Osteoblast (primary cell): Measurements from ENCODE around the gene NEDD8. TPM values are rescaled to one million over a fixed set of nuclear protein-coding genes. Genes with fewer than 3 reads are reported as not detected.

ENCODE experiments used
- DNase-seq: peaks from one replicate; pipeline ENCODE4 v3.0.0; 2011; ENCODE audit warnings: low spot score, mixed read lengths; ENCODE audit not compliant: insufficient read length; ENCODE audit errors: missing footprints
- H2AFZ ChIP-seq: 2 replicates; pipeline ENCODE4 v1.6.0; 2011; ENCODE audit warnings: mild to moderate bottlenecking, low read length
- H3K27ac ChIP-seq: 2 replicates; pipeline ENCODE4 v1.5.1; 2011; ENCODE audit warnings: mild to moderate bottlenecking, low read depth, low read length, moderate library complexity
- H3K27me3 ChIP-seq: 2 replicates; pipeline ENCODE4 v1.6.0; 2012; ENCODE audit warnings: mild to moderate bottlenecking, control low read depth, inconsistent platforms, low read length, moderate library complexity; ENCODE audit not compliant: insufficient read depth
- H3K36me3 ChIP-seq: 2 replicates; pipeline ENCODE4 v1.5.1; 2011; ENCODE audit warnings: mild to moderate bottlenecking, low read length, control low read depth, moderate library complexity; ENCODE audit not compliant: insufficient read depth
- H3K4me1 ChIP-seq: 2 replicates; pipeline ENCODE4 v1.5.1; 2011; ENCODE audit warnings: mild to moderate bottlenecking, low read length, control low read depth, moderate library complexity; ENCODE audit not compliant: insufficient read depth
- H3K4me2 ChIP-seq: 2 replicates; pipeline ENCODE4 v1.6.0; 2011; ENCODE audit warnings: mild to moderate bottlenecking, low read length; ENCODE audit not compliant: insufficient read depth
- H3K4me3 ChIP-seq: fragments of 200-600 bp; sonication (generic); 3 replicates; pipeline ENCODE4 v1.5.1; 2012; ENCODE audit warnings: mild to moderate bottlenecking, low read length, inconsistent platforms; ENCODE audit not compliant: insufficient read depth
- H3K79me2 ChIP-seq: 2 replicates; pipeline ENCODE4 v1.6.0; 2012; ENCODE audit warnings: mild to moderate bottlenecking, low read length, control low read depth, inconsistent platforms; ENCODE audit not compliant: insufficient read depth
- H3K9me3 ChIP-seq: 2 replicates; pipeline ENCODE4 v1.5.1; 2011; ENCODE audit warnings: low read depth, low read length, control low read depth
- H4K20me1 ChIP-seq: 2 replicates; pipeline ENCODE4 v1.6.0; 2012; ENCODE audit warnings: mild to moderate bottlenecking, low read length, control low read depth; ENCODE audit not compliant: insufficient read depth
- total RNA-seq: library from RNA; depleted of rRNA; stranded (reverse); fragments of >200 nt; gene quantifications from 2 replicates; pipeline ENCODE4 v1.2.3, GENCODE V29; 2012
- TF ChIP-seq, protein P1 (sequence below): IDR thresholded peaks from 2 replicates; pipeline ENCODE4 v1.5.1; 2011; ENCODE audit warnings: mild to moderate bottlenecking, low read depth, low read length, moderate library complexity; ENCODE audit errors: extremely low read depth

The NEDD8 gene
- total RNA-seq, 1 donor, result 69.1 TPM

- Histone ChIP-seq H3K27me3 (no peaks in the 10 kb centered on the region), H3K4me2 (peak overlapping the region; percentile 94), H3K36me3 (peaks cover 32% of the 10 kb centered on the region), H3K79me2 (peaks cover 7% of the 10 kb centered on the region), H3K9me3 (no peaks in the 10 kb centered on the region), H3K27ac (peak overlapping the region; percentile 96), H3K4me1 (peaks cover 6% of the 10 kb centered on the region), H2AFZ (peak overlapping the region; percentile 99), H4K20me1 (no peaks in the 10 kb centered on the region), H3K4me3 (peak overlapping the region; percentile 100)
- TF ChIP-seq, protein P1, sequence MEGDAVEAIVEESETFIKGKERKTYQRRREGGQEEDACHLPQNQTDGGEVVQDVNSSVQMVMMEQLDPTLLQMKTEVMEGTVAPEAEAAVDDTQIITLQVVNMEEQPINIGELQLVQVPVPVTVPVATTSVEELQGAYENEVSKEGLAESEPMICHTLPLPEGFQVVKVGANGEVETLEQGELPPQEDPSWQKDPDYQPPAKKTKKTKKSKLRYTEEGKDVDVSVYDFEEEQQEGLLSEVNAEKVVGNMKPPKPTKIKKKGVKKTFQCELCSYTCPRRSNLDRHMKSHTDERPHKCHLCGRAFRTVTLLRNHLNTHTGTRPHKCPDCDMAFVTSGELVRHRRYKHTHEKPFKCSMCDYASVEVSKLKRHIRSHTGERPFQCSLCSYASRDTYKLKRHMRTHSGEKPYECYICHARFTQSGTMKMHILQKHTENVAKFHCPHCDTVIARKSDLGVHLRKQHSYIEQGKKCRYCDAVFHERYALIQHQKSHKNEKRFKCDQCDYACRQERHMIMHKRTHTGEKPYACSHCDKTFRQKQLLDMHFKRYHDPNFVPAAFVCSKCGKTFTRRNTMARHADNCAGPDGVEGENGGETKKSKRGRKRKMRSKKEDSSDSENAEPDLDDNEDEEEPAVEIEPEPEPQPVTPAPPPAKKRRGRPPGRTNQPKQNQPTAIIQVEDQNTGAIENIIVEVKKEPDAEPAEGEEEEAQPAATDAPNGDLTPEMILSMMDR, result no peak
- DNase-seq, result no peak
Observed at GRCh38 chr14:24270537-24271133, 38.5 kb upstream of the NEDD8 start.

GRCh38 chr14:24269910-24270536, 37.9 kb upstream of the NEDD8 start:
- Histone ChIP-seq H3K27ac (no peak overlapping the region), H3K4me2 (no peak overlapping the region), H3K36me3 (peaks cover 37% of the 10 kb centered on the region), H3K79me2 (peaks cover 7% of the 10 kb centered on the region), H2AFZ (no peak overlapping the region), H3K27me3 (no peaks in the 10 kb centered on the region), H3K4me1 (peaks cover 6% of the 10 kb centered on the region), H3K4me3 (no peak overlapping the region), H4K20me1 (no peaks in the 10 kb centered on the region), H3K9me3 (no peaks in the 10 kb centered on the region)
- TF ChIP-seq, protein P1, result no peak
- no peak for DNase-seq

DNA sequence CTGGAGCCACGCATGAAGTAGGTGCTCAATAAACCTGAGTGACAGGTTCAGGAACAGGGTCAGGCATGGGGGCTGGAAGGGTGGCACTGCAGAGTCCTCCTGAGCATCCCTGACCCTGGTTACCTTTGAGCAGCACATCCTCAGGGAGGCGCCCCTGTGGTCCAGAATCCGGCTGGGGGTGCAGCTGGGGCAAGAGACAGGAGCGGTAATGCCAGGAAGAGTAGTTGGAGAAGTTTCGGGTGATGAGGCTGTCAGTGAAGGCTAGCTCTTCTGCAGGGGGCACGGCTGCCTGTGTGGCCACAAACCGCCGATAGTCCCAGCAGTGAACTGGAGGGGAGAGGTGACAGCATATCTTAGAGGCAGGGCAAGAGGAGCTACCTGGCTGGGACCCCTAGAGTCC, 37.2 kb upstream of the NEDD8 start:
- no peaks in the 10 kb centered on the region for H3K27me3 ChIP-seq
- no peak overlapping the region for H3K4me2 ChIP-seq
- TF ChIP-seq, protein P1, result no peak
- no peak for DNase-seq
- no peaks in the 10 kb centered on the region for H3K9me3 ChIP-seq
- peaks cover 7% of the 10 kb centered on the region for H3K79me2 ChIP-seq
- H2AFZ ChIP-seq, result no peak overlapping the region
- H3K27ac ChIP-seq, result no peak overlapping the region
- H3K4me1 ChIP-seq, result peaks cover 6% of the 10 kb centered on the region
- peaks cover 38% of the 10 kb centered on the region for H3K36me3 ChIP-seq
- no peaks in the 10 kb centered on the region for H4K20me1 ChIP-seq
- no peak overlapping the region for H3K4me3 ChIP-seq

DNA sequence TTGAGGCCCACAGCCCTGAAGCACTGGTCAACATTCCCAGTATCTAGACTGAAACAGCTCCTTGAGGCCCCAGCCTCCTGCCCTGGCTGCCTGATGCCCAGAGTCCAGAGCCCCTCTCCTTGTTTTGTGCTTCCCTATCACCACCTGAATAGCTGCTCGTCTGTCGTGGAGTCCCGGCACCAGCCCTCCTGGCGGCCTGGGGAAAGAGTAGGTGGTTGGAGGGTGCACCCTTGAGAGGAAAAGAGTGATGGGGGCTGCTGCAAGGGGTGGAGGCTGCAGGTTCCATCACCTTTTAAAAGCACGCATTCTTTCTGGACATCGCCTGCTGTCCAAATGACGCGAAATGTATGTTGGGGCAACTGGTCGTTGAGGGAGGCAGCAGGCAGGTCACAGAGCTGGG, 36.1 kb upstream of the NEDD8 start:
- TF ChIP-seq, protein P1, result no peak
- H3K4me3 ChIP-seq, result no peak overlapping the region
- H3K4me1 ChIP-seq, result peaks cover 6% of the 10 kb centered on the region
- H3K36me3 ChIP-seq, result peaks cover 38% of the 10 kb centered on the region
- H3K9me3 ChIP-seq, result no peaks in the 10 kb centered on the region
- peaks cover 7% of the 10 kb centered on the region for H3K79me2 ChIP-seq
- no peak overlapping the region for H3K27ac ChIP-seq
- H3K4me2 ChIP-seq, result no peak overlapping the region
- H3K27me3 ChIP-seq, result no peaks in the 10 kb centered on the region
- H4K20me1 ChIP-seq, result no peaks in the 10 kb centered on the region
- H2AFZ ChIP-seq, result no peak overlapping the region
- no peak for DNase-seq
